Activated CD4-positive, alpha-beta memory T cell treated with anti-CD3 and anti-CD28 coated beads for 36 hours (primary cell): ENCODE results near the gene LRMDA. TPM values are rescaled to one million over a fixed set of nuclear protein-coding genes. Genes with fewer than 3 reads are reported as not detected.

ENCODE experiments used
- CTCF ChIA-PET: fragments of 350-600 bp; sonication (Branson Sonifier 250); formaldehyde crosslinking; loops from one replicate; lab custom pipeline; 2021; ENCODE audit warnings: antibody characterized with exemption, inconsistent platforms; lab: Charles Lee
- POLR2A ChIA-PET: fragments of 350-600 bp; sonication (Branson Sonifier 250); formaldehyde crosslinking; loops from one replicate; lab custom pipeline; 2021; ENCODE audit warnings: antibody characterized with exemption; lab: Charles Lee
- DNase-seq: peaks from one replicate; pipeline ENCODE4 v3.0.0-alpha.2; 2020
- H3K27ac Mint-ChIP-seq: one replicate; pipeline ENCODE4 v1.8.0; 2021; ENCODE audit warnings: mixed read lengths
- H3K27me3 Mint-ChIP-seq: one replicate; pipeline ENCODE4 v1.8.0; 2021; ENCODE audit warnings: mixed read lengths
- H3K36me3 Mint-ChIP-seq: one replicate; pipeline ENCODE4 v1.8.0; 2021; ENCODE audit warnings: mixed read lengths
- H3K4me1 Mint-ChIP-seq: one replicate; pipeline ENCODE4 v1.8.0; 2021; ENCODE audit warnings: low read depth, mixed read lengths
- H3K4me3 Mint-ChIP-seq: one replicate; pipeline ENCODE4 v1.8.0; 2021; ENCODE audit warnings: mild to moderate bottlenecking, mixed read lengths
- H3K9me3 Mint-ChIP-seq: one replicate; pipeline ENCODE4 v1.8.0; 2021; ENCODE audit warnings: mixed read lengths
- intact Hi-C: fragments of 100-400 bp; cut with micrococcal nuclease; formaldehyde crosslinking; loops from one replicate; pipeline ENCODE4 v1.15.1; 2023
- total RNA-seq, 2 experiments: library from RNA; stranded (reverse); gene quantifications; one replicate each; pipeline ENCODE4 v1.2.3, GENCODE V29; 2021

The LRMDA gene
- total RNA-seq, 2 experiments from 2014 or later = not detected

GRCh38 chr10:75443362-75443761 lies 11.9 kb downstream of the LRMDA start:
- ChIA-PET POLR2A (no interaction called here), CTCF (no interaction called here)
- H3K4me1 Mint-ChIP-seq = no peaks in the 10 kb centered on the region
- H3K9me3 Mint-ChIP-seq = peaks cover 32% of the 10 kb centered on the region
- H3K27ac Mint-ChIP-seq = no peak overlapping the region
- intact Hi-C loops = no loop called here
- peaks cover 9% of the 10 kb centered on the region for H3K27me3 Mint-ChIP-seq
- DNase-seq = no peak
- H3K36me3 Mint-ChIP-seq = peaks cover 4% of the 10 kb centered on the region
- H3K4me3 Mint-ChIP-seq = no peak overlapping the region

GRCh38 chr10:75444781-75445386 lies 13.5 kb downstream of the LRMDA start:
- intact Hi-C loops = no loop called here
- H3K4me1 Mint-ChIP-seq = no peaks in the 10 kb centered on the region
- POLR2A ChIA-PET = no interaction called here
- CTCF ChIA-PET = no interaction called here
- no peak for DNase-seq
- no peak overlapping the region for H3K27ac Mint-ChIP-seq
- no peak overlapping the region for H3K4me3 Mint-ChIP-seq
- peaks cover 4% of the 10 kb centered on the region for H3K36me3 Mint-ChIP-seq
- H3K27me3 Mint-ChIP-seq = peaks cover 11% of the 10 kb centered on the region
- H3K9me3 Mint-ChIP-seq = peaks cover 32% of the 10 kb centered on the region

GRCh38 chr10:75446508-75446907 lies 15.1 kb downstream of the LRMDA start:
- no peaks in the 10 kb centered on the region for H3K4me1 Mint-ChIP-seq
- intact Hi-C loops = no loop called here
- no peak for DNase-seq
- CTCF ChIA-PET = no interaction called here
- no peak overlapping the region for H3K27ac Mint-ChIP-seq
- H3K36me3 Mint-ChIP-seq = peaks cover 4% of the 10 kb centered on the region
- H3K4me3 Mint-ChIP-seq = no peak overlapping the region
- H3K27me3 Mint-ChIP-seq = peaks cover 18% of the 10 kb centered on the region
- POLR2A ChIA-PET = no interaction called here
- H3K9me3 Mint-ChIP-seq = peaks cover 32% of the 10 kb centered on the region

- no peak for DNase-seq
- Mint-ChIP-seq H3K9me3 (peaks cover 24% of the 10 kb centered on the region), H3K27ac (no peak overlapping the region), H3K4me1 (no peaks in the 10 kb centered on the region), H3K36me3 (peaks cover 2% of the 10 kb centered on the region), H3K27me3 (peaks cover 20% of the 10 kb centered on the region), H3K4me3 (no peak overlapping the region)
- ChIA-PET CTCF (no interaction called here), POLR2A (no interaction called here)
- intact Hi-C loops = no loop called here
These were observed 16.7 kb downstream of the LRMDA start for GRCh38 chr10:75448166-75448565.

GRCh38 chr10:75449382-75450074 lies 18.1 kb downstream of the LRMDA start:
- intact Hi-C loops = no loop called here
- peaks cover 18% of the 10 kb centered on the region for H3K27me3 Mint-ChIP-seq
- peaks cover 12% of the 10 kb centered on the region for H3K9me3 Mint-ChIP-seq
- no peak for DNase-seq
- POLR2A ChIA-PET = no interaction called here
- no peaks in the 10 kb centered on the region for H3K36me3 Mint-ChIP-seq
- no peak overlapping the region for H3K27ac Mint-ChIP-seq
- no peaks in the 10 kb centered on the region for H3K4me1 Mint-ChIP-seq
- CTCF ChIA-PET = no interaction called here
- H3K4me3 Mint-ChIP-seq = no peak overlapping the region

GRCh38 chr10:75450075-75450445 lies 18.6 kb downstream of the LRMDA start:
- POLR2A ChIA-PET = no interaction called here
- H3K27me3 Mint-ChIP-seq = peaks cover 18% of the 10 kb centered on the region
- H3K4me1 Mint-ChIP-seq = no peaks in the 10 kb centered on the region
- peaks cover 12% of the 10 kb centered on the region for H3K9me3 Mint-ChIP-seq
- intact Hi-C loops = no loop called here
- H3K36me3 Mint-ChIP-seq = no peaks in the 10 kb centered on the region
- no peak for DNase-seq
- CTCF ChIA-PET = no interaction called here
- no peak overlapping the region for H3K4me3 Mint-ChIP-seq
- H3K27ac Mint-ChIP-seq = no peak overlapping the region

GRCh38 chr10:75450644-75451640 lies 19.5 kb downstream of the LRMDA start:
- intact Hi-C loops = no loop called here
- H3K27ac Mint-ChIP-seq = no peak overlapping the region
- DNase-seq = no peak
- H3K4me3 Mint-ChIP-seq = no peak overlapping the region
- H3K9me3 Mint-ChIP-seq = peaks cover 9% of the 10 kb centered on the region
- ChIA-PET POLR2A (no interaction called here), CTCF (no interaction called here)
- H3K36me3 Mint-ChIP-seq = no peaks in the 10 kb centered on the region
- H3K27me3 Mint-ChIP-seq = peaks cover 20% of the 10 kb centered on the region
- no peaks in the 10 kb centered on the region for H3K4me1 Mint-ChIP-seq

- H3K27ac Mint-ChIP-seq = no peak overlapping the region
- no peak for DNase-seq
- peaks cover 16% of the 10 kb centered on the region for H3K27me3 Mint-ChIP-seq
- H3K4me1 Mint-ChIP-seq = no peaks in the 10 kb centered on the region
- intact Hi-C loops = no loop called here
- H3K4me3 Mint-ChIP-seq = no peak overlapping the region
- no peaks in the 10 kb centered on the region for H3K36me3 Mint-ChIP-seq
- peaks cover 1% of the 10 kb centered on the region for H3K9me3 Mint-ChIP-seq
- CTCF ChIA-PET = no interaction called here
- POLR2A ChIA-PET = no interaction called here
These were observed 20.4 kb downstream of the LRMDA start for GRCh38 chr10:75451831-75452230.

GRCh38 chr10:75452997-75453396 lies 21.6 kb downstream of the LRMDA start:
- Mint-ChIP-seq H3K4me3 (no peak overlapping the region), H3K27ac (no peak overlapping the region), H3K4me1 (no peaks in the 10 kb centered on the region), H3K9me3 (no peaks in the 10 kb centered on the region), H3K27me3 (peaks cover 15% of the 10 kb centered on the region), H3K36me3 (no peaks in the 10 kb centered on the region)
- ChIA-PET CTCF (no interaction called here), POLR2A (interaction anchor here (1.7 kb wide), 1 partner anchor 11 kb away, joined by 3 read pairs; no protein-coding TSS in a partner anchor)
- no peak for DNase-seq
- intact Hi-C loops = no loop called here

- intact Hi-C loops = no loop called here
- H3K4me3 Mint-ChIP-seq = no peak overlapping the region
- H3K9me3 Mint-ChIP-seq = no peaks in the 10 kb centered on the region
- no peak for DNase-seq
- ChIA-PET POLR2A (no interaction called here), CTCF (no interaction called here)
- peaks cover 5% of the 10 kb centered on the region for H3K27me3 Mint-ChIP-seq
- no peaks in the 10 kb centered on the region for H3K4me1 Mint-ChIP-seq
- no peaks in the 10 kb centered on the region for H3K36me3 Mint-ChIP-seq
- no peak overlapping the region for H3K27ac Mint-ChIP-seq
These were observed 24.7 kb downstream of the LRMDA start for GRCh38 chr10:75456122-75456521.

GRCh38 chr10:75460059-75460458 lies 28.6 kb downstream of the LRMDA start:
- Mint-ChIP-seq H3K27me3 (peaks cover 4% of the 10 kb centered on the region), H3K9me3 (no peaks in the 10 kb centered on the region), H3K36me3 (no peaks in the 10 kb centered on the region), H3K4me3 (no peak overlapping the region), H3K4me1 (no peaks in the 10 kb centered on the region), H3K27ac (no peak overlapping the region)
- ChIA-PET POLR2A (no interaction called here), CTCF (no interaction called here)
- DNase-seq = no peak
- intact Hi-C loops = no loop called here
